B cell (primary cell): ENCODE data around the gene WDR27. TPM values are rescaled to one million over a fixed set of nuclear protein-coding genes. Genes with fewer than 3 reads are reported as not detected.

Experiments
- ATAC-seq: fragments of 200-7000 bp; cut with Tn5 transposase; one replicate; pipeline ENCODE4 v1.10.0; 2021; ENCODE audit warnings: low read depth, mild to moderate bottlenecking, moderate number of reproducible peaks, moderate library complexity
- CTCF ChIA-PET: fragments of 350-600 bp; sonication (Branson Sonifier 250); formaldehyde crosslinking; loops from one replicate; lab custom pipeline; 2021; ENCODE audit warnings: antibody characterized with exemption, inconsistent platforms; lab: Charles Lee
- POLR2A ChIA-PET: fragments of 350-600 bp; sonication (Branson Sonifier 250); formaldehyde crosslinking; loops from one replicate; lab custom pipeline; 2021; ENCODE audit warnings: antibody characterized with exemption; lab: Charles Lee
- DNase-seq: peaks from one replicate; pipeline ENCODE4 v3.0.0; 2013
- H2AFZ ChIP-seq: 2 replicates; pipeline ENCODE4 v1.6.1; 2012; ENCODE audit warnings: mild to moderate bottlenecking, low read depth, low read length; ENCODE audit not compliant: insufficient read depth, poor library complexity, severe bottlenecking
- H3K27ac ChIP-seq, 2 donors: 1 replicate in 1 of 2; 2 replicates in 1 of 2; pipeline ENCODE4 v1.5.1; 2012 to 2013; ENCODE audit warnings: low read length in 2 of 2, mild to moderate bottlenecking in 2 of 2, moderate library complexity in 1 of 2
- H3K27me3 ChIP-seq, 4 experiments: fragments of 200-600 bp in 1 of 4; sonication (generic) in 1 of 4; replicated peaks in 1 of 4; 1 replicate in 2 of 4; 2 replicates in 2 of 4; pipeline versions ENCODE4 v1.6.1 to v1.7.0; 2013 to 2016; ENCODE audit warnings: low read length in 3 of 4, mild to moderate bottlenecking in 2 of 4, mixed read lengths in 1 of 4, moderate library complexity in 1 of 4; ENCODE audit not compliant: insufficient read depth in 4 of 4, control insufficient read depth in 3 of 4; ENCODE audit errors: control extremely low read depth in 1 of 4
- H3K36me3 ChIP-seq, 2 experiments: replicated peaks in 1 of 2; 1 replicate in 1 of 2; 2 replicates in 1 of 2; pipeline versions ENCODE4 v1.6.1 to v1.7.1; 2013; ENCODE audit warnings: low read length in 1 of 2; ENCODE audit not compliant: insufficient read depth in 2 of 2, control insufficient read depth in 1 of 2; ENCODE audit errors: control extremely low read depth in 1 of 2, extremely low read depth in 1 of 2
- H3K4me1 ChIP-seq, 2 donors: fragments of 200-600 bp in 1 of 2; sonication (generic) in 1 of 2; 1 replicate in 1 of 2; 2 replicates in 1 of 2; pipeline versions ENCODE4 v1.5.1 to v1.6.1; 2013 to 2017; ENCODE audit warnings: low read length in 2 of 2; ENCODE audit not compliant: control insufficient read depth in 2 of 2, insufficient read depth in 2 of 2
- H3K4me2 ChIP-seq: replicated peaks from 2 replicates; pipeline ENCODE3; 2012; ENCODE audit warnings: mild to moderate bottlenecking, low read depth, low read length; ENCODE audit not compliant: poor library complexity, severe bottlenecking
- H3K4me3 ChIP-seq, 5 experiments: fragments of 200-600 bp in 1 of 5; sonication (generic) in 1 of 5; 1 replicate in 3 of 5; 2 replicates in 2 of 5; pipeline versions ENCODE4 v1.5.1 to v1.7.0; 2011 to 2016; ENCODE audit warnings: low read length in 4 of 5, mild to moderate bottlenecking in 4 of 5, low read depth in 2 of 5, control low read depth in 1 of 5, moderate library complexity in 1 of 5; ENCODE audit not compliant: insufficient read depth in 1 of 5; ENCODE audit errors: control extremely low read depth in 1 of 5, extremely low read depth in 1 of 5
- H3K79me2 ChIP-seq: fragments of 200-600 bp; sonication (generic); one replicate; pipeline ENCODE4 v1.6.0; 2016; ENCODE audit warnings: low read length; ENCODE audit not compliant: control insufficient read depth, insufficient read depth
- H3K9ac ChIP-seq: fragments of 200-600 bp; sonication (generic); 2 replicates; pipeline ENCODE4 v1.6.1; 2017; ENCODE audit warnings: mild to moderate bottlenecking, low read length, moderate library complexity
- H3K9me3 ChIP-seq, 3 donors: one replicate each; pipeline versions ENCODE4 v1.6.1 to v1.7.1; 2013; ENCODE audit warnings: low read length in 2 of 3; ENCODE audit not compliant: control insufficient read depth in 2 of 3, insufficient read depth in 1 of 3; ENCODE audit errors: control extremely low read depth in 1 of 3
- H4K20me1 ChIP-seq: 2 replicates; pipeline ENCODE4 v1.6.0; 2012; ENCODE audit warnings: mild to moderate bottlenecking, low read length; ENCODE audit not compliant: insufficient read depth, control insufficient read depth, poor library complexity, severe bottlenecking
- H3K27ac Mint-ChIP-seq: one replicate; pipeline ENCODE4 v1.8.0; 2021; ENCODE audit warnings: mixed read lengths
- H3K27me3 Mint-ChIP-seq: one replicate; pipeline ENCODE4 v1.8.0; 2021; ENCODE audit warnings: mixed read lengths
- H3K4me1 Mint-ChIP-seq: one replicate; pipeline ENCODE4 v1.8.0; 2021; ENCODE audit warnings: mixed read lengths
- H3K4me3 Mint-ChIP-seq: one replicate; pipeline ENCODE4 v1.8.0; 2021; ENCODE audit warnings: mixed read lengths
- H3K9me3 Mint-ChIP-seq: one replicate; pipeline ENCODE4 v1.8.0; 2022; ENCODE audit warnings: mixed read lengths; ENCODE audit not compliant: insufficient read depth
- CTCF ChIP-seq: fragments of 200-600 bp; IDR thresholded peaks from one replicate; pipeline ENCODE4 v1.8.0; 2022; ENCODE audit warnings: antibody characterized with exemption, mild to moderate bottlenecking
- EZH2 ChIP-seq: IDR thresholded peaks from 2 replicates; pipeline ENCODE4 v1.6.1; 2012; ENCODE audit warnings: borderline replicate concordance, low read depth, mild to moderate bottlenecking, moderate library complexity, low read length; ENCODE audit not compliant: insufficient read depth, poor library complexity, severe bottlenecking
- WGBS: methylation state at CpG from one replicate; pipeline ENCODE4 v1.1.5; 2013; ENCODE audit warnings: missing lambda C conversion rate; ENCODE audit not compliant: insufficient coverage; 5-methylcytosine and 5-hydroxymethylcytosine counted together
- intact Hi-C: fragments of 100-400 bp; cut with micrococcal nuclease; formaldehyde crosslinking; loops from one replicate; pipeline ENCODE4 v1.10.0; 2022
- polyA plus RNA-seq: library from polyadenylated mRNA; depleted of rRNA; stranded (reverse); fragments of >200 nt; gene quantifications from 2 replicates; pipeline ENCODE4 v1.2.3, GENCODE V29; 2012
- total RNA-seq, 2 donors: library from RNA; stranded (reverse); fragments of 120-200 nt in 1 of 2; gene quantifications; 1 replicate in 1 of 2; 2 replicates in 1 of 2; pipeline versions ENCODE4 v1.2.3 to v1.2.4, GENCODE V29; 2013 to 2022

The WDR27 gene
- total and polyA plus RNA-seq, 2 donors (not counting 1 experiment from before 2014, with no cell fraction given), result 64.3 to 86.3 TPM

- no peak overlapping the region for H3K9ac ChIP-seq
- no peaks in the 10 kb centered on the region for H3K27me3 ChIP-seq
- no peak for TF ChIP-seq EZH2
- no peak for TF ChIP-seq CTCF
- H2AFZ ChIP-seq, result no peak overlapping the region
- intact Hi-C loops, result no loop called here
- POLR2A ChIA-PET, result no interaction called here
- CTCF ChIA-PET, result no interaction called here
- no peak overlapping the region for H3K27ac Mint-ChIP-seq
- no peaks in the 10 kb centered on the region for H3K79me2 ChIP-seq
- H3K27me3 Mint-ChIP-seq, result no peaks in the 10 kb centered on the region
- no peak overlapping the region for H3K27ac ChIP-seq
- WGBS, result 98% methylated on average over 8 of the region's 11 CpGs
- no peaks in the 10 kb centered on the region for H4K20me1 ChIP-seq
- no peaks in the 10 kb centered on the region for H3K9me3 Mint-ChIP-seq
- H3K4me1 Mint-ChIP-seq, result no peaks in the 10 kb centered on the region
- H3K4me1 ChIP-seq, result peaks cover 0 to 8% of the 10 kb centered on the region in 2 donors
- H3K36me3 ChIP-seq, result peaks cover 0 to 2% of the 10 kb centered on the region in 2 experiments
- H3K4me3 ChIP-seq, result no peak overlapping the region
- peaks cover 0 to 5% (median 0%) of the 10 kb centered on the region in 3 donors for H3K9me3 ChIP-seq
- ATAC-seq, result no peak
- no peak for DNase-seq
- H3K4me2 ChIP-seq, result no peak overlapping the region
- H3K4me3 Mint-ChIP-seq, result no peak overlapping the region
Observed at GRCh38 chr6:169652896-169653295, 48.9 kb downstream of the WDR27 start.

GRCh38 chr6:169651498-169651897 lies 50.3 kb downstream of the WDR27 start:
- Histone ChIP-seq H3K9ac (no peak overlapping the region), H4K20me1 (no peaks in the 10 kb centered on the region), H3K27me3 (no peaks in the 10 kb centered on the region), H3K36me3 (no peaks in the 10 kb centered on the region), H3K4me3 (no peak overlapping the region), H3K4me1 (peaks cover 0 to 8% of the 10 kb centered on the region in 2 donors), H3K4me2 (no peak overlapping the region), H3K27ac (no peak overlapping the region), H3K79me2 (no peaks in the 10 kb centered on the region), H3K9me3 (peaks cover 0 to 5% (median 0%) of the 10 kb centered on the region in 3 donors), H2AFZ (no peak overlapping the region)
- no peaks in the 10 kb centered on the region for H3K27me3 Mint-ChIP-seq
- CTCF ChIA-PET, result no interaction called here
- no peaks in the 10 kb centered on the region for H3K4me1 Mint-ChIP-seq
- no peaks in the 10 kb centered on the region for H3K9me3 Mint-ChIP-seq
- H3K27ac Mint-ChIP-seq, result no peak overlapping the region
- TF ChIP-seq CTCF (no peak), EZH2 (no peak)
- DNase-seq (no peak), ATAC-seq (no peak)
- 95% methylated on average over 11 of the region's 12 CpGs for WGBS
- intact Hi-C loops, result no loop called here
- POLR2A ChIA-PET, result no interaction called here
- no peak overlapping the region for H3K4me3 Mint-ChIP-seq
